Endothelial cell of umbilical vein (primary cell): ENCODE measurements around the gene ALK. TPM values are rescaled to one million over a fixed set of nuclear protein-coding genes. Genes with fewer than 3 reads are reported as not detected.

Experiments
- BruUV-seq: library from RNA; stranded (reverse); fragments of 400-500 nt; replicated peaks from 2 replicates; lab custom pipeline; 2021; lab: Mats Ljungman, UMichigan
- CTCF ChIA-PET: fragments of 300-600, 350-600 bp; sonication (Branson Sonifier 250); formaldehyde crosslinking; loops from one replicate; lab custom pipeline; 2021; ENCODE audit warnings: antibody characterized with exemption, inconsistent platforms; lab: Charles Lee
- POLR2A ChIA-PET: fragments of 300-600, 350-600 bp; sonication (Branson Sonifier 250); formaldehyde crosslinking; loops from one replicate; lab custom pipeline; 2021; ENCODE audit warnings: antibody characterized with exemption, inconsistent platforms; lab: Charles Lee
- DNase-seq: peaks from one replicate; pipeline ENCODE4 v3.0.0-alpha.2; 2011; ENCODE audit warnings: low read depth, low spot score
- FAIRE-seq: peaks from 2 replicates; lab custom pipeline; 2011; peaks lifted over from hg19 to GRCh38; lab: Jason Lieb, UNC
- H2AFZ ChIP-seq: 2 replicates; pipeline ENCODE4 v1.6.0; 2012; ENCODE audit warnings: low read depth, low read length, control low read depth, inconsistent platforms
- H3K27ac ChIP-seq: 2 replicates; pipeline ENCODE4 v1.5.1; 2011; ENCODE audit warnings: low read depth, mild to moderate bottlenecking, control low read depth, low read length, moderate library complexity; ENCODE audit not compliant: insufficient read depth
- H3K27me3 ChIP-seq, 2 experiments: 2 replicates each; pipeline versions ENCODE4 v1.6.0 to v1.6.1; 2011; ENCODE audit warnings: low read length in 2 of 2, mixed read lengths in 1 of 2; ENCODE audit not compliant: control insufficient read depth in 2 of 2, insufficient read depth in 2 of 2
- H3K36me3 ChIP-seq, 2 experiments: 2 replicates in 1 of 2; 3 replicates in 1 of 2; pipeline ENCODE4 v1.5.1; 2011; ENCODE audit warnings: low read length in 2 of 2, mild to moderate bottlenecking in 1 of 2, moderate library complexity in 1 of 2; ENCODE audit not compliant: control insufficient read depth in 2 of 2, insufficient read depth in 2 of 2; ENCODE audit errors: extremely low read depth in 1 of 2
- H3K4me1 ChIP-seq: 3 replicates; pipeline ENCODE4 v1.5.1; 2011; ENCODE audit warnings: mild to moderate bottlenecking, low read length; ENCODE audit not compliant: control insufficient read depth, insufficient read depth; ENCODE audit errors: extremely low read depth
- H3K4me2 ChIP-seq: 2 replicates; pipeline ENCODE4 v1.6.1; 2011; ENCODE audit warnings: low read length, control low read depth, mixed read lengths; ENCODE audit not compliant: insufficient read depth
- H3K4me3 ChIP-seq, 3 experiments: fragments of 200-600 bp in 1 of 3; sonication (generic), shearing (Covaris generic) in 1 of 3; replicated peaks in 1 of 3; 2 replicates each; pipeline ENCODE4 v1.5.1; 2011 to 2016; ENCODE audit warnings: control low read depth in 3 of 3, low read length in 3 of 3, mild to moderate bottlenecking in 2 of 3, inconsistent platforms in 1 of 3, low read depth in 1 of 3, moderate library complexity in 1 of 3; ENCODE audit not compliant: insufficient read depth in 1 of 3
- H3K79me2 ChIP-seq: 2 replicates; pipeline ENCODE4 v1.6.0; 2012; ENCODE audit warnings: low read length, inconsistent platforms; ENCODE audit not compliant: control insufficient read depth, insufficient read depth
- H3K9ac ChIP-seq: replicated peaks from 2 replicates; pipeline ENCODE3; 2011; ENCODE audit warnings: low read length, control low read depth; ENCODE audit not compliant: insufficient read depth; ENCODE audit errors: extremely low read depth
- H3K9me1 ChIP-seq: replicated peaks from 3 replicates; pipeline ENCODE4 v1.6.0; 2011; ENCODE audit warnings: mild to moderate bottlenecking, low read length; ENCODE audit not compliant: control insufficient read depth, insufficient read depth; ENCODE audit errors: extremely low read depth
- H3K9me3 ChIP-seq: replicated peaks from 2 replicates; pipeline ENCODE4 v1.5.1; 2012; ENCODE audit warnings: low read length, inconsistent platforms; ENCODE audit not compliant: control insufficient read depth, insufficient read depth
- H4K20me1 ChIP-seq: replicated peaks from 2 replicates; pipeline ENCODE3; 2011; ENCODE audit warnings: mild to moderate bottlenecking, low read length; ENCODE audit not compliant: control insufficient read depth, insufficient read depth; ENCODE audit errors: extremely low read depth
- EZH2 ChIP-seq: IDR thresholded peaks from 2 replicates; pipeline ENCODE4 v1.6.1; 2012; ENCODE audit warnings: borderline replicate concordance, low read depth, mild to moderate bottlenecking, moderate library complexity, low read length, inconsistent platforms; ENCODE audit not compliant: severe bottlenecking
- FOS ChIP-seq: IDR thresholded peaks from 2 replicates; pipeline ENCODE4 v1.6.1; 2011; ENCODE audit warnings: mild to moderate bottlenecking, low read length, moderate library complexity, borderline replicate concordance; ENCODE audit not compliant: insufficient read depth
- GATA2 ChIP-seq: IDR thresholded peaks from 2 replicates; pipeline ENCODE4 v1.7.0; 2011; ENCODE audit warnings: low read depth, mild to moderate bottlenecking, moderate library complexity, mixed read lengths, low read length; ENCODE audit not compliant: insufficient read length, insufficient read depth
- JUN ChIP-seq: IDR thresholded peaks from 2 replicates; pipeline ENCODE4 v1.6.1; 2011; ENCODE audit warnings: borderline replicate concordance, low read depth; ENCODE audit not compliant: insufficient read length, insufficient read depth
- MYC ChIP-seq: IDR thresholded peaks from one replicate; pipeline ENCODE4 v1.6.1; 2011; ENCODE audit warnings: mild to moderate bottlenecking, low read depth, low read length
- POLR2A ChIP-seq: IDR thresholded peaks from 2 replicates; pipeline ENCODE4 v1.6.1; 2012; ENCODE audit warnings: low read depth, mild to moderate bottlenecking, control low read depth, low read length
- POLR2AphosphoS5 ChIP-seq: IDR thresholded peaks from 2 replicates; pipeline ENCODE4 v1.6.1; 2012; ENCODE audit warnings: low read depth, mild to moderate bottlenecking, control low read depth, low read length, moderate library complexity; ENCODE audit not compliant: insufficient read depth
- dilution Hi-C: fragments of 300-500 bp; cut with MboI; formaldehyde crosslinking; loops from one replicate; pipeline ENCODE4 v1.15.0; 2019; ENCODE audit warnings: low sequenced_read_pairs; ENCODE audit not compliant: extremely low pct_ligation_motif_present
- intact Hi-C: fragments of 100-400 bp; cut with micrococcal nuclease; formaldehyde crosslinking; loops from one replicate; pipeline ENCODE4 v1.10.0; 2022
- polyA plus RNA-seq, 4 experiments: library from polyadenylated mRNA; depleted of rRNA in 3 of 4; stranded (reverse) in 3 of 4; unstranded in 1 of 4; fragments of >200 nt; gene quantifications; 2 replicates each; pipeline versions ENCODE4 v1.2.1 to v1.2.3, GENCODE V29; 2011 to 2012; ENCODE audit warnings: missing spikeins in 1 of 4
- total RNA-seq: library from RNA; stranded (reverse); gene quantifications from 2 replicates; pipeline ENCODE4 v1.2.3, GENCODE V29; 2021
- TF ChIP-seq, protein P1 (sequence below): IDR thresholded peaks from 2 replicates; pipeline ENCODE4 v1.6.1; 2011; ENCODE audit not compliant: insufficient read depth, insufficient read length
- TF ChIP-seq, protein P2 (sequence below), 2 donors: IDR thresholded peaks; 1 replicate in 1 of 2; 2 replicates in 1 of 2; pipeline ENCODE4 v1.5.1; 2011; ENCODE audit warnings: low read length in 2 of 2, mild to moderate bottlenecking in 2 of 2, moderate library complexity in 2 of 2, control low read depth in 1 of 2, inconsistent platforms in 1 of 2, low read depth in 1 of 2; ENCODE audit not compliant: insufficient read depth in 1 of 2; ENCODE audit errors: extremely low read depth in 1 of 2

Gene ALK
- total and polyA plus RNA-seq, 2 donors (not counting 3 experiments of a cell fraction or from before 2014, with no cell fraction given), result not detected

- BruUV-seq, result no TSS peak
- Histone ChIP-seq H3K9ac (no peak overlapping the region), H3K27me3 (peaks cover 20 to 21% of the 10 kb centered on the region in 2 experiments), H3K4me2 (no peak overlapping the region), H4K20me1 (no peaks in the 10 kb centered on the region), H3K4me3 (no peak overlapping the region), H3K79me2 (no peaks in the 10 kb centered on the region), H3K9me1 (no peaks in the 10 kb centered on the region), H3K27ac (no peak overlapping the region), H3K36me3 (no peaks in the 10 kb centered on the region), H2AFZ (no peak overlapping the region), H3K4me1 (no peaks in the 10 kb centered on the region), H3K9me3 (no peaks in the 10 kb centered on the region)
- FAIRE-seq (no peak), DNase-seq (no peak)
- no peak for TF ChIP-seq GATA2
- dilution Hi-C loops (no loop called here), intact Hi-C loops (no loop called here)
- ChIA-PET CTCF (no interaction called here), POLR2A (no interaction called here)
Observed at GRCh38 chr2:29917781-29918180, 3.6 kb downstream of the ALK start.

DNA sequence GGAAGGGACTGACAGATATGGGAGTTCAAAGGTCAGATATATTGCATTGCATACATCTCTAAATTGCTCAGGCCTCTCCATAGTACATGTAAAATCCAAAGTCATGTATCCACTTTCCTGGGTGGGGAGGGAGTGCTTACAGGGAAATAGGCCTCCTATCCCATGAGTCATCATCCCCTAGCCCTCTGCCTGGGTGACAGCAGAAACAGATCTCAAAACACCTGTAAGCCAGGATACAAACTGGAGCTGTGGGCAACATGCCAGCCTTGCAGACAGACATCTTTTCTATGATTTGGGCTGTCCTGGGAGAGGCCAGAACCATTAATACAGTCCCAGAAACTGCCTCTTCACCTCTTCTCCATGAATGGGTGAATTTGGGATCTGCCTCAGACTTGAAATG is 4.8 kb downstream of the ALK start:
- BruUV-seq, result no TSS peak
- H3K27me3 ChIP-seq, result peaks cover 10 to 12% of the 10 kb centered on the region in 2 experiments
- H3K4me2 ChIP-seq, result no peak overlapping the region
- POLR2A ChIA-PET, result no interaction called here
- no peaks in the 10 kb centered on the region for H3K9me1 ChIP-seq
- no peaks in the 10 kb centered on the region for H4K20me1 ChIP-seq
- no peak overlapping the region for H3K9ac ChIP-seq
- TF ChIP-seq EZH2 (no peak), FOS (no peak), MYC (no peak), JUN (no peak), POLR2A (no peak), GATA2 (no peak), POLR2AphosphoS5 (no peak)
- TF ChIP-seq, protein P1, sequence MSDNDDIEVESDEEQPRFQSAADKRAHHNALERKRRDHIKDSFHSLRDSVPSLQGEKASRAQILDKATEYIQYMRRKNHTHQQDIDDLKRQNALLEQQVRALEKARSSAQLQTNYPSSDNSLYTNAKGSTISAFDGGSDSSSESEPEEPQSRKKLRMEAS, result no peak
- TF ChIP-seq, protein P2, sequence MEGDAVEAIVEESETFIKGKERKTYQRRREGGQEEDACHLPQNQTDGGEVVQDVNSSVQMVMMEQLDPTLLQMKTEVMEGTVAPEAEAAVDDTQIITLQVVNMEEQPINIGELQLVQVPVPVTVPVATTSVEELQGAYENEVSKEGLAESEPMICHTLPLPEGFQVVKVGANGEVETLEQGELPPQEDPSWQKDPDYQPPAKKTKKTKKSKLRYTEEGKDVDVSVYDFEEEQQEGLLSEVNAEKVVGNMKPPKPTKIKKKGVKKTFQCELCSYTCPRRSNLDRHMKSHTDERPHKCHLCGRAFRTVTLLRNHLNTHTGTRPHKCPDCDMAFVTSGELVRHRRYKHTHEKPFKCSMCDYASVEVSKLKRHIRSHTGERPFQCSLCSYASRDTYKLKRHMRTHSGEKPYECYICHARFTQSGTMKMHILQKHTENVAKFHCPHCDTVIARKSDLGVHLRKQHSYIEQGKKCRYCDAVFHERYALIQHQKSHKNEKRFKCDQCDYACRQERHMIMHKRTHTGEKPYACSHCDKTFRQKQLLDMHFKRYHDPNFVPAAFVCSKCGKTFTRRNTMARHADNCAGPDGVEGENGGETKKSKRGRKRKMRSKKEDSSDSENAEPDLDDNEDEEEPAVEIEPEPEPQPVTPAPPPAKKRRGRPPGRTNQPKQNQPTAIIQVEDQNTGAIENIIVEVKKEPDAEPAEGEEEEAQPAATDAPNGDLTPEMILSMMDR (IDR thresholded peaks at IDR 0.05; ENCODE audit: extremely low read depth in 1 of 2, insufficient read depth in 1 of 2, low read depth in 1 of 2, low read length in 2 of 2), result no peak
- no peak overlapping the region for H3K27ac ChIP-seq
- intact Hi-C loops (no loop called here), dilution Hi-C loops (no loop called here)
- H3K36me3 ChIP-seq, result no peaks in the 10 kb centered on the region
- no peaks in the 10 kb centered on the region for H3K9me3 ChIP-seq
- no peaks in the 10 kb centered on the region for H3K79me2 ChIP-seq
- CTCF ChIA-PET, result no interaction called here
- no peak overlapping the region for H3K4me3 ChIP-seq
- no peak for DNase-seq
- H3K4me1 ChIP-seq, result no peaks in the 10 kb centered on the region
- FAIRE-seq, result no peak
- no peak overlapping the region for H2AFZ ChIP-seq
